Smooth muscle cell of the brain vasculature (primary cell): Measurements from ENCODE around the gene XPO6.
A peak's percentile ranks its signal among the peaks of the same experiment; 100 is the strongest.

ENCODE experiments used
- DNase-seq: peaks from one replicate; pipeline ENCODE4 v3.0.0-alpha.2; 2012; ENCODE audit warnings: low read depth, low spot score

The XPO6 gene

DNA sequence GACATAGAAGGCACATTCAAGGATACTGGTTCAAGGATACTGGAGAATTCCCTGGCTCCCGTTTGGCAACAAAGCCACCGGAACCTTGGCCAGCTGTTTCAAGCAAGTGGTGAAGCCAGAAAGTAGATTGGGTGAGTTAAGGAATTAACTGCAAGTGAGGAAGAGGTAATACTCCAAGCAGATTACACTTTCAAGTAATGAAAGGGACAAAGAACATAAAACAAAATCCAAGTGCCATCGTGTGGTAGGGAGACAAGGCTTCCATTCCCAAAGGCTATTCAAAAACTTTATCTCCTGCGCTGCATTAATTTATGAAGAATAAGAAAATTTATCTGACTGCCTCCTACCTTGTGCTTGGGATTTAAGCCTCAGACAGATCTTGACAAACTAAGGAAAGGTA, 27.8 kb downstream of the XPO6 start:
- no peak for DNase-seq

DNA sequence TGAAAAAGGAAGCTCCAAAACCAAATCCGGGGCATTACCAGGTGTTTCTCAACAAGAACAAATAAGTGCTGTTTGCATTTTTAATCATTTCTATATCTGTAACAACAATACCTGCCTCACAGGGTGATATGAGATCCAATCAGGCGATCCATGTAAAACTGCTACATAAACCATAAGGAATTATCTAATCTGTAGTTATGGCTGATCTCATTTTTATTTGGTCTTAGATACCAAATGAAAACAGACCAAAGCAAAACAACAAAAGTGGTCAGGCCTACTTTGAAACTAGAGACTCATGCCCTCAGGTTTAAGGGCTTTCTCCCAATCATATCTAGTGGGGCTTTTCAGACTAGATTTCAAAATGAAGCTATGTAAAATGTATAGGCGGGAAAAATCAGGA, 28.3 kb downstream of the XPO6 start:
- DNase-seq, result no peak

DNA sequence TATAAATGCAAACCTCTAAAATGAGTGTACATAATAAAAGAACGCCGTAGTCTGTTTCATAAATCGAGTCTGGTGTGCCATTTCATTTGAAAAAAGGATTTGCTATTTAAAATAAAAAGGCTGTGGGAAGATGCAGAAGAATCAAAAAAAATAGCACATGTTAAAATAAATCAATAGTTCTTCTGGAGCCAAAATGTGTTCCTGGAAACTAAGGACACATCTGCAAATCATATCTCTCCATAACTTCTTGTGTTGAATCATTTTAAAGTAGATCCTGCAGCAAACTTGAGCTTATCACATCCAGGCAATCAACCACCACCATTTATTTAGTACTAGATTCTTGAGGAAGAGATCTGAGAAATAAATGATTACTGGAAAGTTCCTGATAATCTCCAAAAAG, 29.0 kb downstream of the XPO6 start:
- no peak for DNase-seq

DNA sequence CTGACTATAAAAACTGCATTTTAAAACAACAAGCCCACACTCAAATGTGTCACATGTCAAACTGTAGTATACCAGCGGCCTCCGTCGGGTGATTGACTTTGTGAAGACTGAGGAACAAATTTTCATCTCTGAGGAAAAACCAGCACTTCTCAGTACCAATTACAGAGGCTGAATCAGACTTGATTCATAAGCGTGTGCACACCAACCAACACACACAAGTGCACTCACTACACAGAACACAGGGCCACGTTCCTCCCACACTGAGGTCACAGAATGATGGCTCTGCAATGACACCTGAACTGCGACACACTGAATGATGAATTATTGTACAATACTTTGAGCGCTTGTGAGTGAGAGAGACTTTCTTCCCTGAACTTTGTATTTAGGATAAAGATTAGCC, 29.6 kb downstream of the XPO6 start:
- DNase-seq, result no peak

DNA sequence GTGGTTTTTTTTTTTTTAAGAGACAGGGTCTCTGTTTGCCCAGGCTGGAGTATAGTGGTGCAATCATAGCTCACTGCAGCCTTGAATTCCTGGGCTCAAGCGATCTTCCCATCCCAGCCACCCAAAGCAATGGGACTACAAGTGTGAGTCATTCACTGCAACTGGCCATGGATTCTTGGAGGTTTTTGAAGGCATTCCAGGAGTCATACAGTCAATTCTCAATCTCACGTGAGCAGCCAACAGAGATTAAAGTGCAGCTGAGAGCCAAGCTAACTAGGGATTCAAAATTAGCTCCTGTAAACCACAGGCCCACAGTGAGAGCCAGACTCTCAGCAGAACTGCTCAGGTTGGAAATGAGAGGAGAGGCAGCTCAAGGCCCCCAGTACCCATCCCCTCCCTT, 30.2 kb downstream of the XPO6 start:
- DNase-seq, result peak; percentile 51

DNA sequence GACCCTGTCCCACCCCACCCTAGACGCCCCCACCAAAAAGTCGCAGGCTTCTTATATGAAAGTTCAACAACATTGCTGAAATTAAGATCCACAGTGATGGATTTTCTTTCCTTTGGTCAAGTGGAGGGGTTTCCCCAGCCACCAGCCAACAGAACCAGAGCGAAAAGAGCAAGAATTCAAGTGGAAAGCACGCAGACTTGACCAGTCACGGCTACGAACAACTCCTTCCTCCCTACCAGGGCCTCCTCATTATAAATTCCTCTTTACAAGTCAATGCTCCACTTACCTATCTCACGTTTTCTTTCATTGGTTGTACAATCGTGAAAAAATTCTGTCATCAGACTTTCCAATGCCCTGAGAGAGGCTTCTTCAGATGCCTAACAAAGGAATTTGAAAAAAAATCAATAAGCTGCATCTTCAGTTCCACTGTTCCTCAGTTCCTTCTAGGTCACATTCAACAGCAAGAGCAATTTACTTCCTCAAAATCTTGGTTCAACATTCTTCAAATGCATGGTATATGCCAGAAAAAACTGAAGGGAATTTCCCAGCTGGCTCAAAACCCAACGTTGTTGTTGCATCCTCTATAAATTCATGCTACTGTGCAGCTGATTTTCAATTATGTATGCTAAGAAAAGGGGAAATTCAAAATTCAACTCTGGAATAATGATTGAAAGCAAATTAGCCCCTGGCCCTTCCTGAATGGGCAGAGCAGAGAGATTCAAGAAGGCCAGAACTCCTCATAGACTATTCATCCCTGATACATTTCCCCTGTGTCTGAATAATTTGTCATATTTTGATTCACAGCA, 30.9 kb downstream of the XPO6 start:
- DNase-seq, result no peak

DNA sequence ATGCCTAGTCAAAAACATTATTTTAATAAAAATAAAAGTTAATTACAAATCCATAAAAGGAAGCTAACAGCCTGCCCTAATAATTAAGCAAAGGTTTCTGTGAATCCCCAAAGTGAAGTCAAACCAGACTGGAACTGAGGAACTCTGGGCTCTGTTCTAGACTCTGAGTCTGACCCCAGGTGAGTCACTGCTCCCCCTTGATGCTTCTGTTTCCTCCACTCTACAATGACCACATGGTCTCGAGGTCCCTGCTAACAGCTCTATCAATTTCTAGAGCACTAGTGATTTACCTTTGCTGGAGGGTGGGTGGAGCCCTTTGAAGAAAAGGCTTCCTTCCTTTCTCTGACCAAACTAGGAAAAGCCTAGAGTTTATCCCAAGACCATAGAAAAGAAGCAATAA, 32.4 kb downstream of the XPO6 start:
- no peak for DNase-seq

DNA sequence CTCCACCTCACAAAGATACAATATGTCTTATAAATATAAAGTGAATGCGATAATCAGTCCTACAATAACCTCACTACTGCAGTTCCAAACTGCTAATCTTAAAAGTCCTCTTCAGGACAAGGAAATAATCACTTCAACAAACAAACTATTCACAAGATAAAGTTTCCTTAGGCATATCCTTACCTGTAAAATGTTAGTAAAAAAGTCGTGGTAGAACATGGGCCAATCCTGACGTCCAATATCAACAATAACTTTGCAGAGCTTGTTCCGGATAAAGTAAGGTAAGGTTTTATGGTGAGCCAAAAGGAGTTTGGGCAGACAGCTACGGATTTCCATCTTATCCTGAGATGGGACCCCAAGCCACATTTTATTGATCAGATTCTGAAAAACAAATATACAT, 36.0 kb downstream of the XPO6 start:
- DNase-seq, result no peak

DNA sequence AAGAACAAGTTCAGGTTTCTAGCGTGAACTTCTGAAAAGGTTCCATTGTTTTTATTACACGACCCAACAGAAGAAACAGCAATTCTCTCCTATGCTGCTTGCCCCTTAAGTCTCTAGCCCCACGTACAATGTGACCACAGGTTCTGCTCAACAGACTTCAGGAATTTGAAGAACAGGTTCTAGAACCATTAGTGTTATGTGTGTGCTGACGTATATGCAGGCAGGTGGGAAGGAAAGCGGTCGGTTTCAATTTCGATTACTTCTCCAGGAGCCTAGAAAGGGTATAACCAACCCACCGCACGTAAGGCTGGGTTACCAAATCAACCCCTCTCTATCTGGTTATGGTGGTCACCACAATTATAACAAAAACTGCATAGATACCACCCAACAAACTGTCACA, 39.4 kb downstream of the XPO6 start:
- no peak for DNase-seq

DNA sequence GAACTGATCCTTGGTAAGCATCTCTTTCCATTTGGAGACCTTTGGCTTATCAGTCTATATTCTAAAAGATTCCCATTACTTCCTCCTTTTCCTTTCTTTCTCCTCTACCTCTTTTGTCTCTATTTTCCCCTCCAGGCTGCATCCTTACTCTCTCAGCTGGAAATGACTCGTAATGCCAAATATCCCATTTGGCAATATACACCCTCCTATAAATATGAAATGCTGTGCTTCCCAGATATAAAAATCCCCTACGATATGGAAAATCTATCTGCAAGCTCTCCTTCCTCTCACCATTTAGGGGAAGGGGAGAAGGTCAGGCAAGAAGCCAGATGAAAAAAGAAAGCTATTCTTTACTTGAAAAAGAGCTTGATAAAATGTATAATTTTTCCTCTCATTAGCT, 39.9 kb downstream of the XPO6 start:
- DNase-seq, result no peak

DNA sequence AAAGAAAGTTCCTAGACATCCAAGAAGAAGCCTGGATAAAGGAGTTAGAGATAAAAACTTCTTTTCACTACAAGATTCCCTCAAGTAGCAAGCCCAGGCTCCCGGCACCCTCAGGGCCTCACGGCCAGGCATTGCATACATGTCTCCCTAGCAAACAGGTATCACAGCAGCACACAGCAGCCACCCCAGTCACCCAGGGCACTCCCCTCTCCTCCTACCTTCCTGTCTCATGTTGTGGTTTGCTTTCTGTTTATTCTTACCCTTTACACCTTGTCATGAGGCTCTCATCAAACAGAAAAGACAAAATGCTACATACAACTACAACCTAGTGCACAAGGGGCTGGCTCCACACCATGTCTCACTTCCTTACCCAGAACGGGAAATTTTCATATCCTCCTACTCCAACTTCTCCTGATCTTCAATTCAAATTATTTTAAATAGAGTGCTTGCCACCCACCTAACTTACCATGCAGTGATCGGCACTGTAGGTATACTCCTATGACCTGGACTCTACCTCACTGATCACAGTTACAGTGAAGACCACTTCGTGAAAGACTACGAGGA, 42.7 kb downstream of the XPO6 start:
- DNase-seq, result no peak

DNA sequence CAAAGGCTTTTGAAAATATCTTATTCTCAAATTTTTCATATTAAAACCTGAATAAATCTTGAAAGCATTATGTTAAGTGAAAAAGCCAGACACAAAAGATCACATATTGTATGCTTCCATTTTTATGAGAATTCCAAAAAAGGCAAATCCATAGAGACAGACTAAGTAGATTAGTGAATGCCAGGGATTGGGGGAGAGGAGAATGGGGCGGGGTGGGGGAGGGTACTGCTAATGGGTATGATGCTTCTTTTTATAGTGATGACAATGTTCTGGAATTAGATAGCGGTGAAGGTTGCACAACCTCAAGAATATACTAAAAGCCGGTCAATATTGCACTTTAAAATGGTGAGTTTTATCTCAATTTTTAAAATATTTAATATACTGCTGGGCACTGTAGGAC, 44.0 kb downstream of the XPO6 start:
- DNase-seq, result no peak

DNA sequence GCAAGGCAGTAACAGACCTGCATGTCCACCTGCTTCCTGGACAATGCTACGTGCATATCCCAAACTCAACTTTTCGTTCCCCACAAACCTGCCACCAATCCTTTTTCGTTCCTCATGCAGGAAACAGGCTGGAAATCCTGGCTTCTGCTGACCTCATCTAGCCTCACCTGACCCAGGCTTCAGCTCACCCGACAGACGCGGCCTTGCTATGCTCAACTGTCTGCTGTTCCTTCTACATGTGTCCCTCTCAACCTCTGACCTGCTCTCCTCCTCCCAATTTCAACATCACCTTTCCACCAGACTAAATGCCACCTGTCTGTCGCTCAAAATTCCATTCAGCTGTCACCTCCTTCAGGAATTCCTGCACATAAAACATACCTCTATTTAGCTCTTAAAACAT, 44.5 kb downstream of the XPO6 start:
- no peak for DNase-seq

DNA sequence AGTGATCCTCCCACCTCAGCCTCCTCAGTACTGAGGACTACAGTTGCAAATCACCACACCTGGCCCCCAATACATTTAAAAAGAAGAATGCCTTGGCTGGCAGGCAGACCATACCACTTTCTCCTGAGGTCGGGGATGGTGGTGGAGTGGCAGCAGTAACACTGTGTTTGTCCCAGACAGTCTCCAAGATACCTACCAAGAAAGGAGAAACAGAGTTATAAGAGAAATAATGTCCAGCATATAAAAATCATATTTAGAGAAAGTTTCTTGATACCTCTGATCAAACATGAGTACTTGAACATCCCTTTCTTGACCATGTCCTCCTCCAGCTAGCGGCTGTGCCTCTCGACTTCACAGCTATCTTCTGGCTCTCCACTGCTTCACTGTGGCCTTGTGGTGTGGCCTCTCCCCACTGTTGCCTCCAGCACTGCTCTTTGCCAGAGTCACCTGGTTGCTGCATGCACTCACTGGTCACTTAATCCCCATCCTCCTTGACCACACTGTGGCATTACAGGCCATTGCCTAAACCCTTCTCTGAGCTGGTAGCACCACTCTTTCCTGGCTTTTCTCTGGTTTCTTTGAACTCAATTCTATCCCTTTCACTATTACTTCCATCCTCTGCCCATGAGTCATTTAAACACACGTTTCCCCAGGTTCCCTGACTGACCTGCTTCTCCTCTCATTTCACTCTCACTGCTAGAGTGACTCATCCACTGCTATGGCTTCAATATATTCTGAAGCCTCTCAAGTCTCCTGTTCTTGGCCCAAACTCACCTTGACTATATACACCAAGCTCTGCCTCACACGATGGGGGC, 45.2 kb downstream of the XPO6 start:
- DNase-seq, result no peak

DNA sequence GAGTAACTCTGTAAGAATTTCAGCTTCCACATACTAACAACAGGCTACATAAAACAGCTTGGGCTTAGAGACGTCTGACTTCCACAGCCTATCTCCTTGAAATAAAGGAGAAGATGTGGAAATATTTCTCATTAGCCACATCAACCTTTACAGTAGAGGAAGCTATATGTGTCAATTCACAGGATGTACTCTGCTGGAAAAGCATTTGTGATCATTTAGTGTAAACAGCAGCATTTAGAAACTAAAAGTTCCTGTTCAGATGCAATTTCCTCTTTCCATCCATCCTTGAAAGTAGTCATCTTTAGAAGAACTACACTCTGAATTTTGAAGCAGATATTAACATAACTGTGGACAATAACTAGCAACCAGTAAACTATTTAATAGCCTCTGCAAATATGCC, 46.2 kb downstream of the XPO6 start:
- DNase-seq, result no peak

DNA sequence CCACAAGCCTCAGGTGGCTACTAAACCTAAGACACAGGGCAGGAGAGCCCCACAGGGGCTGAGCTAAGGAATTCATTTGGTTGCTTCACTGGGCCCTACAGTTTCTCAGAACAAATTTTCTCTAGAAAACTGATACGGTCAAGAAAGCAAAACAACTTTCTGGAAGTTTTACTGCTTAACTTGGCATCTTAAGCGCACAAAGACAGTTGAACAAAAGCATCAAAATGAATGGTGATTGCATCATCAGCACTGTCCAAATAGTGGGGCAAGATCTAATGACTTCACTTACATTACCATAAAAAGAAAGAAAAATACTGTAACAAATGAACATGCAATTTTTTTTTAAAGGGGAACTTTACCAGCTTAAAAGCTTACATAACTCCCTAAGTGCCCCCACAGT, 47.6 kb downstream of the XPO6 start:
- peak; percentile 7 for DNase-seq

DNA sequence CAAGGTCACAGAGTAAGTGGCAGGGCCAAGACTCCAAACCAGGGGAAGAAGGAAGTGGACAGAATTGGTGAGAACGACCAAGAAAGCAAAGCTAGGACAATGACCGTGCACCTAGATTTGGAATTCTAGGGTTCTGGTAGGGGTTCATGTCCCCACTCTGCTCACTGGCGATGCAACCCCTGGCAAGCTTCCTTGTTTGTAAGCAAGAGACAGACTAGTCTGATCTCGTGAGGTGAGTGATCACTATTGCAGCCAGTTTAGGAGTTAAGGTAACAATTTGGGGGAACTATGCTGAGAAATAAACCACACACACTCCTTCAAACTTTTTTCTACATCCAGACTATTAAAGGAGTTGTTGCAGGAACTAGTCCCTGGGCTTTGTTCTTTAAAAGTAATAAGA, 48.1 kb downstream of the XPO6 start:
- no peak for DNase-seq

DNA sequence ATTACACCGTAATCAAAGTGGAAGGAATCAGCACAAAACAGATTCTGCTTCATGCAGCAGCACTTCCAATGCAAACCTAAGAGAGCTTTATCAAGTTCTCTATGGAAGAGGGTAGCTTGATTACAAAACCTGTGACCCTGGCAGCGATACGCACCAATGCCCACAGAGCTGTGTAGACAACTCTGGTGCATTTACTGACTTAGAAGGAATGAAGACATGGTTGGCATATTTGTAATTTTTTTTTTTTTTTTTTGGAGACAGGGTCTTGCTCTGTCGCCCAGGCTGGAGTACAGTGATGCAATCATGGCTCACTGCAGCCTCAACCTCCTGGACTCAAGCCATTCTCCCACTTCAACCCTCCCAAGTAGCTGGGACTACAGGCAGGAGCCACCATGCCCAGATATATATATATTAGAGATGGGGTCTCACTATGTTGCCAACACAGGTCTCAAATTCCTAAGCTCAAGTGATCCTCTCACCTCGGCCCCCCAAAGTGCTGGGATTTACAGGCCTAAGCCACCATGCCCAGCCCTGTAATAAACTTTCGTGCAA, 49.4 kb downstream of the XPO6 start:
- no peak for DNase-seq

DNA sequence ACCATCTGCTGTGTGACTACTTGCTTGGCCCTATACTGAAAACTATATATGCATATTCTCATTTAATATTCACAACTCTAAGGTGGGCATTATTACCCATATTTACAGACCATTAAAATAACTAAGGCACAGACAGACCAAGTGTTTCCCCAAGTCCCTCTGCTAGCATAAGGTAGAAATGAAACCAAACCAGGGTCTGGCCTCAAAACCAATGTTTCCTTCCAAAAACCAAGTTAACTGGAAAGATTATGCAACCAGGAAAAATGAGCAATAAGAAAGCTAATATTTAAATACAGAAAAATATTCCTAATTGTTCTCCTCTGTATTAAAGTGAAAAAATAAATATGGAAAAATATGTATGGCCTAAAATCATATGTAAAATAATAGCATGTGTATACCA, 50.1 kb downstream of the XPO6 start:
- DNase-seq, result no peak

DNA sequence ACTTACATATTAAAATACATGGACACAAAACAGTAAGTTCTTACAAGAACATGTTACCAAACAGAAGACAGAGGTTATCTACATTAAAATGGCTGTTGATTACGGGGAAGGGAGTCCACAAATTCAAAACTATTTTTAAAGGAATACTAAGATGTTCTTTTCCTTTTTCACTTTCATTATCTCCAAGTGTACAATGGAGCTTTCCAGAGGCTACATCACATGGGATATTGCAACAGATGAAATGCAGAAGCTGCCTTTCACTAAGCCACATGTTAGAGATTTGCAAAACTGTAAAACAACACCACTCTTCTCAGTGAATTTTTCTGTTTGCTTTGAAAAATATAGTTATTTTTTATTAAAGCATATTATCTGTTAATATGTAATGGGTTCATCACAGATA, 53.6 kb downstream of the XPO6 start:
- no peak for DNase-seq

DNA sequence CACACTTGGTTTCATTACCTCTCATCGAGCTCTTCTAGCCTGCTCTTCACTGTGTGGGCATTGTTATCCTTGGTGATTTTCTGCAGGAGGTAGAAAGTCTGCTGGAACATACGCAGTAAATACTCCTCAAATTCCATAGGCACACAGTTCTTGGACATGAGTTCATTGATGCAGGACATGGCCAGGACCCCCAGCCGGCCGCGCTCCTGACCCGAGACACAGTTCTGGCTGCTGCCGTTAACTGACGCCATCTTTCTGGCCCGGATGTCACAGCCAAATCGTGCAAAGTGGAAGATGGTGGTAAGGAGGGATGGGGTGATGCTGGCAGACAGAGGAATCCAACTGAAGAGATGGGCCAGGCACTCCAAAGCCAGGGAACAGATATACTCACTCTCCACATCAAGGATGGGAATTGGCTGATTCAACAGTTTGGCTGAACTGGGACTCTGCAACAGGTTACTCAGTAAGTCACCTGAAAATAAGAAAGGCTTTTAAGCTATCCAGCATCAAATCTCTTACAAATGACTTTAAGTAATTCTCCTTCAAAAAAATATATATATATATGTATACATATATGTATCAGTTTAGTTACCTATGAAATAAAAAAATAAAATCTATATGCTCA, 55.6 kb downstream of the XPO6 start:
- no peak for DNase-seq

DNA sequence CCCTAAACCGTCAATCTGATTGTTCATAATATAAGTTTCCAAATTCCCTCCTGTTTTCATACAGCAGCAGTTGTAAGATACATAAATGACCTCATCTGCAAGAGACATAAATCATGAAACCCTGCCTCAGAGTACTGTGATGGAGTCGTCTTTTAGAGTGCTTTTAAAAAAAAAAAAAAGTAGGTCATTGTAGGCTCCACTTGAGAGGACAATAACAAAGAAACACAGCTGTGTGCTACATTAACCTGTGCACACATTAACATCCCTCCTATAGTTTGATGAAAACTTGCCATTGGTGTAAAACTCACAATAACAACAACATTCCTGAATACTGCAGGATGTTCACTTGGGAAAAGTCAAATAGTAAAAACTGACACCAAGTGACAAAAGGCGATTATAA, 56.5 kb downstream of the XPO6 start:
- DNase-seq, result no peak
